HG02885 (cell line): ENCODE results near the gene SETBP1.

ENCODE experiments used
- ATAC-seq: cut with Tn5 transposase; IDR thresholded peaks from one replicate; pipeline ENCODE4 v1.9.1; 2021; ENCODE audit warnings: mild to moderate bottlenecking; ENCODE audit not compliant: unreplicated experiment, poor library complexity

Gene SETBP1

GRCh38 chr18:44856157-44856556, 175.5 kb downstream of the SETBP1 start:
- ATAC-seq = no peak

- ATAC-seq = no peak
Observed at GRCh38 chr18:44857081-44857480, 176.4 kb downstream of the SETBP1 start.

- ATAC-seq = no peak
Observed at GRCh38 chr18:44857744-44858491, 177.2 kb downstream of the SETBP1 start.

GRCh38 chr18:44859263-44859662, 178.6 kb downstream of the SETBP1 start:
- no peak for ATAC-seq

- ATAC-seq = no peak
Observed at GRCh38 chr18:44859751-44860439, 179.2 kb downstream of the SETBP1 start.

GRCh38 chr18:44862112-44862511, 181.4 kb downstream of the SETBP1 start:
- ATAC-seq = no peak

GRCh38 chr18:44866103-44866502, 185.4 kb downstream of the SETBP1 start:
- no peak for ATAC-seq

- no peak for ATAC-seq
Observed at GRCh38 chr18:44869533-44869932, 188.8 kb downstream of the SETBP1 start.

GRCh38 chr18:44870631-44871502, 190.2 kb downstream of the SETBP1 start:
- ATAC-seq = peak; percentile 46

- ATAC-seq = peak; percentile 79
Observed at GRCh38 chr18:44871771-44872170, 191.1 kb downstream of the SETBP1 start.

GRCh38 chr18:44876024-44876423, 195.3 kb downstream of the SETBP1 start:
- ATAC-seq = no peak

- no peak for ATAC-seq
Observed at GRCh38 chr18:44876755-44877154, 196.1 kb downstream of the SETBP1 start.

- peak; percentile 61 for ATAC-seq
Observed at GRCh38 chr18:44878335-44878734, 197.6 kb downstream of the SETBP1 start.

- no peak for ATAC-seq
Observed at GRCh38 chr18:44880170-44880569, 199.5 kb downstream of the SETBP1 start.

- no peak for ATAC-seq
Observed at GRCh38 chr18:44881461-44882162, 200.9 kb downstream of the SETBP1 start.

- no peak for ATAC-seq
Observed at GRCh38 chr18:44882163-44882868, 201.6 kb downstream of the SETBP1 start.

GRCh38 chr18:44883671-44884070, 203.0 kb downstream of the SETBP1 start:
- no peak for ATAC-seq

GRCh38 chr18:44884431-44884830, 203.7 kb downstream of the SETBP1 start:
- ATAC-seq = no peak

- no peak for ATAC-seq
Observed at GRCh38 chr18:44885507-44885906, 204.8 kb downstream of the SETBP1 start.

- peak; percentile 92 for ATAC-seq
Observed at GRCh38 chr18:44887227-44887631, 206.5 kb downstream of the SETBP1 start.
